ENCODE data around the gene B3GALNT2.
"Not testable (repeated sequence)": the region's sequence is repeated elsewhere in the genome, so short reads cannot be mapped to it uniquely, and the experiment has no call there.

B3GALNT2 gene

GRCh38 chr1:235504122-235504493, at the start of gene B3GALNT2:
Gene B3GALNT2 (minus strand): TSS chr1:235504452. CDS start chr1:235504252, 200 bp downstream.
- no peak for DNase-seq

GRCh38 chr1:235553112-235553551, 48.9 kb upstream of the B3GALNT2 start:
- no peak for DNase-seq

GRCh38 chr1:235552146-235552716, 48.0 kb upstream of the B3GALNT2 start:
- no peak for DNase-seq

- DNase-seq: no peak
Observed at GRCh38 chr1:235549351-235550139, 45.3 kb upstream of the B3GALNT2 start.

GRCh38 chr1:235546369-235547155, 42.3 kb upstream of the B3GALNT2 start:
- DNase-seq: peak; percentile 38

GRCh38 chr1:235545292-235545930, 41.2 kb upstream of the B3GALNT2 start:
- DNase-seq: no peak

- DNase-seq: not testable (repeated sequence)
Observed at GRCh38 chr1:235542845-235543244, 38.6 kb upstream of the B3GALNT2 start.

GRCh38 chr1:235533476-235534168, 29.4 kb upstream of the B3GALNT2 start:
- no peak for DNase-seq

GRCh38 chr1:235532360-235532759, 28.1 kb upstream of the B3GALNT2 start:
- no peak for DNase-seq

- no peak for DNase-seq
Observed at GRCh38 chr1:235527196-235527814, 23.1 kb upstream of the B3GALNT2 start.

- DNase-seq: no peak
Observed at GRCh38 chr1:235525314-235525713, 21.1 kb upstream of the B3GALNT2 start.

- no peak for DNase-seq
Observed at GRCh38 chr1:235516862-235517446, 12.7 kb upstream of the B3GALNT2 start.

- peak; percentile 30 for DNase-seq
Observed at GRCh38 chr1:235515844-235516512, 11.7 kb upstream of the B3GALNT2 start.

GRCh38 chr1:235513495-235514366, 9.5 kb upstream of the B3GALNT2 start:
- peak; percentile 88 for DNase-seq

GRCh38 chr1:235511470-235512240, 7.4 kb upstream of the B3GALNT2 start:
- no peak for DNase-seq

- DNase-seq: no peak
Observed at GRCh38 chr1:235510823-235511222, 6.6 kb upstream of the B3GALNT2 start.

- no peak for DNase-seq
Observed at GRCh38 chr1:235507623-235508022, 3.4 kb upstream of the B3GALNT2 start.

GRCh38 chr1:235504494-235505222, 406 bp upstream of the B3GALNT2 start:
- peak; percentile 99 for DNase-seq

Data from hematopoietic multipotent progenitor cell treated with erythropoietin and hydrocortisone succinate and interleukin-3 and kit ligand, for 6 days (in vitro differentiated cells).